DMS79 treated with DMSO at 0.1 percent for 48 hours (cell line): Measurements from ENCODE around the gene EGF.
"Not testable (repeated sequence)": the region's sequence is repeated elsewhere in the genome, so short reads cannot be mapped to it uniquely, and the experiment has no call there.

Experiments
- DNase-seq: peaks from one replicate; lab custom pipeline; 2025; lab: John Stamatoyannopoulos, UW

Gene EGF

GRCh38 chr4:109912706-109913595 lies at the start of gene EGF:
EGF (plus strand) TSS chr4:109912883; CDS start chr4:109913336, 453 bp downstream.
- DNase-seq = no peak

- no peak for DNase-seq
Observed at GRCh38 chr4:109864134-109864533, 48.5 kb upstream of the EGF start.

GRCh38 chr4:109870061-109870460 lies 42.6 kb upstream of the EGF start:
- no peak for DNase-seq

- no peak for DNase-seq
Observed at GRCh38 chr4:109872065-109872464, 40.6 kb upstream of the EGF start.

GRCh38 chr4:109872950-109873656 lies 39.6 kb upstream of the EGF start:
- DNase-seq = no peak

- DNase-seq = no peak
Observed at GRCh38 chr4:109873791-109874514, 38.7 kb upstream of the EGF start.

GRCh38 chr4:109875106-109875505 lies 37.6 kb upstream of the EGF start:
- DNase-seq = no peak

- not testable (repeated sequence) for DNase-seq
Observed at GRCh38 chr4:109875553-109875952, 37.1 kb upstream of the EGF start.

GRCh38 chr4:109876634-109877265 lies 35.9 kb upstream of the EGF start:
- no peak for DNase-seq

GRCh38 chr4:109877400-109877799 lies 35.3 kb upstream of the EGF start:
- DNase-seq = no peak

GRCh38 chr4:109878355-109878754 lies 34.3 kb upstream of the EGF start:
- no peak for DNase-seq

- DNase-seq = peak; percentile 5
Observed at GRCh38 chr4:109879081-109879480, 33.6 kb upstream of the EGF start.

GRCh38 chr4:109879636-109880314 lies 32.9 kb upstream of the EGF start:
- DNase-seq = no peak

- DNase-seq = no peak
Observed at GRCh38 chr4:109886303-109886702, 26.4 kb upstream of the EGF start.

GRCh38 chr4:109887071-109887470 lies 25.6 kb upstream of the EGF start:
- no peak for DNase-seq

GRCh38 chr4:109890076-109890475 lies 22.6 kb upstream of the EGF start:
- DNase-seq = no peak

- DNase-seq = no peak
Observed at GRCh38 chr4:109902559-109903251, 10.0 kb upstream of the EGF start.

GRCh38 chr4:109908731-109909130 lies 4.0 kb upstream of the EGF start:
- DNase-seq = no peak

GRCh38 chr4:109910256-109910655 lies 2.4 kb upstream of the EGF start:
- no peak for DNase-seq

GRCh38 chr4:109913596-109914241 lies 1.0 kb downstream of the EGF start:
- no peak for DNase-seq
